ENCODE data around the gene PHF21B.

DNA sequence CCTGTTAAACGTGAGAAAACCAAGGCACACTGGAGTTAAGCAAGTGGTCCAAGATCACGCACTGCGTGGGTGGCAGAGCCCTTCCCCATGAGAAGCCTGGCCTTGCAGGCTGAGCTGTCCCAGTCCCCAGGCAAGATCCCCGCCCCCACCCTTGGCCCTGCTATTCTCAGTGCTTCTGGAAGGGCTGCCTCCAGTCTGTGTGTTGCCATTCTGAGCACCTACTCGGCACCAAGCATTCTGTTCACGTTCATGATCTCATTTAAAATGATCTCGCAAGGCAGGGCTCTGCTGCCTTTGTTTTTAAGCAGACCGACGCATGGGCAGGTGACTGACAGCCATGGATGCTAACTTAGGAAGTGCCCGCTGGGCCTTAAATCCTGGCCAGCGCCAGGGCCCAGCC, 62.8 kb downstream of the PHF21B start:
- TF ChIP-seq, protein P1, sequence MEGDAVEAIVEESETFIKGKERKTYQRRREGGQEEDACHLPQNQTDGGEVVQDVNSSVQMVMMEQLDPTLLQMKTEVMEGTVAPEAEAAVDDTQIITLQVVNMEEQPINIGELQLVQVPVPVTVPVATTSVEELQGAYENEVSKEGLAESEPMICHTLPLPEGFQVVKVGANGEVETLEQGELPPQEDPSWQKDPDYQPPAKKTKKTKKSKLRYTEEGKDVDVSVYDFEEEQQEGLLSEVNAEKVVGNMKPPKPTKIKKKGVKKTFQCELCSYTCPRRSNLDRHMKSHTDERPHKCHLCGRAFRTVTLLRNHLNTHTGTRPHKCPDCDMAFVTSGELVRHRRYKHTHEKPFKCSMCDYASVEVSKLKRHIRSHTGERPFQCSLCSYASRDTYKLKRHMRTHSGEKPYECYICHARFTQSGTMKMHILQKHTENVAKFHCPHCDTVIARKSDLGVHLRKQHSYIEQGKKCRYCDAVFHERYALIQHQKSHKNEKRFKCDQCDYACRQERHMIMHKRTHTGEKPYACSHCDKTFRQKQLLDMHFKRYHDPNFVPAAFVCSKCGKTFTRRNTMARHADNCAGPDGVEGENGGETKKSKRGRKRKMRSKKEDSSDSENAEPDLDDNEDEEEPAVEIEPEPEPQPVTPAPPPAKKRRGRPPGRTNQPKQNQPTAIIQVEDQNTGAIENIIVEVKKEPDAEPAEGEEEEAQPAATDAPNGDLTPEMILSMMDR (IDR thresholded peaks at IDR 0.05): no peak
- TF ChIP-seq POLR2A (IDR thresholded peaks at IDR 0.05): no peak
